CD4-positive, alpha-beta T cell treated with Interleukin-15 for 1 hour (primary cell): ENCODE data around the gene CARD14.
"Not testable (repeated sequence)": the region's sequence is repeated elsewhere in the genome, so short reads cannot be mapped to it uniquely, and the experiment has no call there.

Experiments used
- DNase-seq: peaks from one replicate; pipeline ENCODE4 v3.0.0-alpha.2; 2020

CARD14 gene

DNA sequence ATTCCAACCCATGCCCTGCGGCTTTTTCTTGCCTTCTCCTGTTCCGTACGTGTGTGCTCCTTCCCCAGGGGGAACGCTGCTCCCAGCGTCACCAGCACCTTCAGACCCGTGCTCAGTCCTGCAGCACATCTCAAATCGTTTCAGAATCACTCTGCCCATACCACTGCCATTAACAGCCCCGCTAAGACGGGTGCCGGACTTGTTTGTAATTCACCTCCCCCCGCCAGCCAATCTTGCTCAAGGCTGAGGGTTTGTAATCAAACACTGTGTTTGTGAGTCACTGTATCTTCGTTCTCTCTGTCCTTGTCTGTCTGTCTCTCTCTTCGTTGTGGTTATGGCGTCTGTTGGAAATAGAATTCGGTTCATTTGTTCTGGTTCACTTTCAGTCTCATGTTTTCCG, 17.3 kb downstream of the CARD14 start:
- no peak for DNase-seq

DNA sequence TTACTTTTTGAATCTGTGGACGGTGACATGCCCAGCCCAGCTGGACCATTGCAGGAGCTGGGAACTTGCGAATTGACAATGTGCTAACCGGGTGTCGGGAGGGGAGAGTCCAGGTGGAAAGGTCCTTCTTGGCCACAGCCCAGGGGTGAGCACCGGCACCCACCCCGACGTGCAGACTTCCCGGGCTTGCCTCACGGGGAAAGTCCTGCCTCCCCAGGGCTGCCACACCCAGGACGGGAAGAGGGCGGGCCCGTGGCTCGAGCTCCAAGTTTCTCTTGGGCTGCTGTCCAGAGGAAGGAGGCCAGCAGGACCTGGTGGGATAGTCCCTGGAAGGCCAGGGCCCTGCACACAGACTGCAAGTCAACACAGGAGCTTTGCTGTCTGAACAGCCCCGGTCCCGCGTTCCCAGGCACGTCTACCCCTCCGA, 17.7 kb downstream of the CARD14 start:
- no peak for DNase-seq

DNA sequence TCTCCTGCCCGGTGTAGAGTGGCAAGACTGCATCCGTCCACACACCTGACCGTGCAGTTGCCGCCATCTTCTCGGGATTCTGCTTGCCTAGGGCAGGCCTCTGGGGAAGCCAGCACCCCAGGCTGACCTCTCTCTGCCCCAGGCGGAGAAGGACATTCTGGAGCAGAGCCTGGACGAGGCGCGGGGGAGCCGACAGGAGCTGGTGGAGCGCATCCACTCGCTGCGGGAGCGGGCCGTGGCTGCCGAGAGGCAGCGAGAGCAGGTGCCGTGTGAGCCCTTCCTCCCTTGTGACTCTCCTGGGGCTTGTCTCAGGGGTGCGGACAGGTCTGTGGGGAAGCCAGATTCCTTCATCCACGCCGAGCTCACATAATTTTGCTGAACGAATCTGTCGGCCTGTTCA, 19.8 kb downstream of the CARD14 start:
- no peak for DNase-seq

DNA sequence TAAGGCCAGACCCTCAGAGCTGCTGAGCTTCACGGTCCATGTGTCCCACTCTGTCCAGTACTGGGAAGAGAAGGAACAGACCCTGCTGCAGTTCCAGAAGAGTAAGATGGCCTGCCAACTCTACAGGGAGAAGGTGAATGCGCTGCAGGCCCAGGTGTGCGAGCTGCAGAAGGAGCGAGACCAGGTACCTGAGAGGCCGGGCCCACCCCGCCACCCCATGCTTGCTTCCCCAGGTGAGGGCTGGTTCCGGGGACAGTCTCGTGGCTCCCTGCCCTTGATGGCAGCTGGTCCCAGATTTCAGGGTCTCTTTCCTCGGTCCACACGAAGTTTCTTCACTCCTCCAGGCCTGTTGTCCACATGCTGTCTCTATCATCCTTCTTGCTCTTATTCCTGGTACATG, 20.9 kb downstream of the CARD14 start:
- DNase-seq, result no peak

DNA sequence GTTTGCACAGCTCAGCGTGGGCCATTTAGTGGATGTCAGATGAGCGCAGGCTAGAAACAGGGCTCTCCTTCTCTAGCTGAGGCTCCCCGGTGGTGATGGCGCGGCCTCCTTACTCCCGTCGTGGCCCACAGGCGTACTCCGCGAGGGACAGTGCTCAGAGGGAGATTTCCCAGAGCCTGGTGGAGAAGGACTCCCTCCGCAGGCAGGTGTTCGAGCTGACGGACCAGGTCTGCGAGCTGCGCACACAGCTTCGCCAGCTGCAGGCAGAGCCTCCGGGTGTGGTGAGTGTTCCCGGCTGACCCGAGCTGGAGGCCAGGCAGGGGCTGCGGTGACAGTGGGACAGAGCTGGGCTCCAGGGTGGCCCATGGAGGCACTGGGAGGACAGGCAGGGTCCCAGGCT, 21.4 kb downstream of the CARD14 start:
- no peak for DNase-seq

DNA sequence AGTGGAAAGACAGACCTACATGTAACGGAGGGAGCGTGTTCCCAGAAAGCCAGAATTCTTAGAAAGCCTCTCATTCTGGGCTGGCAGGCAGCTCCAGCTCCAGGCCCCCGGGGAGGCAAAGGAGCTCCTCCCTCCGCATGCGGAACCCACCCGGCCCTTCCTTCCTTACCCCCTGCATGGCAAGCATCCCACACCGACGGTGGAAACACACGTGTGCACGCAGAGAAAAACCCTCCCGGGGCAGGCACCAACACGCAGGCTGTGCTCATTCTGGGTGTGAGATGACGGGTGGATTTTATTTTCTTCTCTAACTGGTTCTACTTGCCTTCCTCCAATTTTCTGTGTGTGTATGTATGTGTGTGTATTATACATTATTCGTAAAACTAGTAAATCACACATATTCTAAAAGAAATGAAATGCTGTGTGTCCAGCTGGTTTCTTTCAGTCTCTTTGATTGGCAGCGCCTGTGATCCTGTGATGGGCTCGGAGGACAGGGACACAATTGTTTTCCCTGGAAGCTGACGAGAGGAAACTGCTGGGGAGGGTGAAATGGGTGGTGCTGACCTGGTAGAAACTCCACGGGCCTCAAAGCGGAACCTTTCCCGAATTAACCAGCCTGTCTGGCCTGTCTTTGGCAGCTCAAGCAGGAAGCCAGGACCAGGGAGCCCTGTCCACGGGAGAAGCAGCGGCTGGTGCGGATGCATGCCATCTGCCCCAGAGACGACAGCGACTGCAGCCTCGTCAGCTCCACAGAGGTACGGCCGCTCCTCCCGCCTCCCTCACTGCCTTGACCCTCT, 22.2 kb downstream of the CARD14 start:
- no peak for DNase-seq

DNA sequence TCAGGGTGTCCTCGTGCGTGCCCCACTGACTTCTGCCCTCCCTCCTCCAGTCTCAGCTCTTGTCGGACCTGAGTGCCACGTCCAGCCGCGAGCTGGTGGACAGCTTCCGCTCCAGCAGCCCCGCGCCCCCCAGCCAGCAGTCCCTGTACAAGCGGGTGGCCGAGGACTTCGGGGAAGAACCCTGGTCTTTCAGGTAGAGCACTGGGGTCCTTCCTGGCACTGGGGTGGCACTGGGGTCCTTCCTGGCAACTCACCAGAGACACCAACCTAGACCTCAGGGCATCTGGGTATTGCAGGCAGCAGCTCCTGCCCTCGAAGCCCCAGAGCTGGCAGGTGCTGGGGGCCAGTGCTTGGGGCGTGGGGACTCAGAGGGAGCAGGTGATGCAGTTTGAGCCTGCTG, 25.3 kb downstream of the CARD14 start:
- DNase-seq, result no peak

DNA sequence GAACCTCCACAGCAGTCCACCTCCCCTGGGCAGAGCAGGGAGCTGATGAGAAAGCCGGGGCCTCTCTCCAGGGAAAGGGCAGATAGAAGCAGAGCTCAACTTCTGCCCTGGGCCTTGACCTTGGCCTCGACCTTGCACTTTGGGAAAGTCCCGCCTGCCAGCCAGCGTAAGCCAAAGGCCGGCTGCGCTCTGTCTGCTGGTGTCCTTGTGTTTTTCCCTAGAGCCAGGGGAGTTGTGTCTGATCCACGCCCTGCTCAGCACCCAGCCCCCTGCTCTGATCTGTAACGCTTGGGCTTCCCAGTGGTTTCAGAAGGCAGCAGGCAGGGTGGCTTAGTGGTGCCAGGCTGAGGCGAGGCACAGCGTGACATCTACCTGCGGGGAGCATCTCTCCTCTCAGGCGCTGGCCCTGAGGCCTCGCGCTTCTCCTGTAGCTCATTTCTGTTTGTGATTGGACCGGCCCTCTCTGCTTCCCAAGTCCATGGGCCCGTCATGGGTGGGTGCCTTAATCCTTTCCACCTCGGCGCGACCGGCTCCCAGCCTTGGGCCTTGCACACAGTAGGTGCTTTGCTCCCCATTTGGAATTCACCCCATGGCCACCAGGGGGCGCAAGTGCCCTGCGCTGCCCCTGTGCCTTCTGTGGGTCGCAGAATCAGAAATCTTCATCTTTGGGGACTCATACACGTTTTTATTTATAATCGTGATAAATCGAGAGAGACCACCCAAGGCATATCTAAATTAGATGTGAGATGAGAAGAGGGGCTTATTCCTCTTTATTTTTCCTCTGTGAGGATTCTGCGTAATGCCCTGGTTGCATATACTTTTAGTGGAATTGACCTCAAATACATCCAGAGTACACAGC, 26.1 kb downstream of the CARD14 start:
- DNase-seq, result peak; percentile 38

DNA sequence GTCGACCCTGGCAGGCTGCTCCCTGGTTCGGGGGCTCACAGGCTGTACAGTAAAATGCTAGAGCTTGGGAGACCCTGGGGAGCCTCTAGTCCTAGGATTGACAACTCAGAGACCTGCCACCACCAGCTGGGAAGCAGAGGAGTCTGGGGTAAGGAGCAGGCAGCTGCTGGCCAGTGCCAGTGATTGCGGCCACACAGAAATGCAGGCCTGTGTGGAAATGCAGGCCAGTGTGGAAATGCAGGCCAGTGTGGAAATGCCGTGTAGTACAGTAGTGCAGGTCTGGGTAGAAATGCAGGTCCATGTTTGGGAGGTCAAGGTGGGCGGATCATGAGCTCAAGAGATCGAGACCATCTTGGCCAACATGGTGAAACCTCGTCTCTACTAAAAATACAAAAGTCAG, 26.8 kb downstream of the CARD14 start:
- no peak for DNase-seq

DNA sequence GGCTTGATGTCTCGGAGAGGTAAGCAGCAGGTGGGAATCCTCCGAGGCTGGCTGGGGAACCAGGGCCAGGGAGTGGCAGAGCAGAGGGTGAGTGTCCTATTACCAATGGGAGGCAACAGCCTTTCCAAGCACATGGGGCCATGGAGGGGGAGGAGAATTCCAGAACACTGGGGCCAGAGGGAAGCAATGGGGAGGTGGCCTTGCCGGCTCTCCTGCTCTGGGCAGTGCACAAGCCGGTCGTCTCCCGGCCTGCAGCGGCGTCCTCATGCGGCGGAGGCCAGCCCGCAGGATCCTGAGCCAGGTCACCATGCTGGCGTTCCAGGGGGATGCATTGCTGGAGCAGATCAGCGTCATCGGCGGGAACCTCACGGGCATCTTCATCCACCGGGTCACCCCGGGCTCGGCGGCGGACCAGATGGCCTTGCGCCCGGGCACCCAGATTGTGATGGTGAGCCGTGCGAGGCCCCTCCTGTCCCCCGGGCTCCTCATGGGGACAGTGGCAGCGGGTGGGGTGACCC, 28.4 kb downstream of the CARD14 start:
- DNase-seq, result no peak

DNA sequence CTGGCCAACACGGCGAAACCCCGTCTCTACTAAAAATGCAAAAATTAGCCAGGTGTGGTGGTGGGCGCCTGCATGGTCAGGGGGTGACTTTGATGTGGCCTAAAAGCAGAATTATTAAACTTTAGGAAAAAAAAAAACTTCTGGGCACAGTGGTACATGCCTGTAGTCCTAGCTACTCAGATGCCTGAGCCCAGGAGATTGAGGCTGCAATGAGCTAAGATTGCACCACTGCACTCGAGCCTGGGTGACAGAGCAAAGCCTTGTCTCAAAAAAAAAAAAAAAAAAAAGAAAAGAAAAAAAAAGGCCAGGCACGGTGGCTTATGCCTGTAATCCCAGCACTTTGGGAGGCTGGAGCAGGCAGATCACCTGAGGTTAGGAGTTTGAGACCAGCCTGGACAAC, 29.5 kb downstream of the CARD14 start:
- not testable (repeated sequence) for DNase-seq

DNA sequence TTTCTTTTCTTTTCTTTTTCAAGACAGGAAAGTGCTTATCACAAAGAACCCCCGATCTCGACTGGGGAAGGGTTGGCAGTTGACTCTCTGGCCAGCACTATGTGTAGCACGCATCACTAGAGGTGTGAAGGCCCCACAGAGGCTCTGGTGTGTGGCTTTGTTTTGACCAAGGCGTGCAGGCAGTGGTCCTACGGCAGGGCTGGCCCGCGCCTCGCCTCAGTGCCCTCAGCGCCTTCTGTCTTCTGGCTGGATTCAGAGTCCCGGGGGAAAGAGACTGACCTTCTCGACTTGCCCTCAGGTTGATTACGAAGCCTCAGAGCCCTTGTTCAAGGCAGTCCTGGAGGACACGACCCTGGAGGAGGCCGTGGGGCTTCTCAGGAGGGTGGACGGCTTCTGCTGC, 31.6 kb downstream of the CARD14 start:
- DNase-seq, result no peak

DNA sequence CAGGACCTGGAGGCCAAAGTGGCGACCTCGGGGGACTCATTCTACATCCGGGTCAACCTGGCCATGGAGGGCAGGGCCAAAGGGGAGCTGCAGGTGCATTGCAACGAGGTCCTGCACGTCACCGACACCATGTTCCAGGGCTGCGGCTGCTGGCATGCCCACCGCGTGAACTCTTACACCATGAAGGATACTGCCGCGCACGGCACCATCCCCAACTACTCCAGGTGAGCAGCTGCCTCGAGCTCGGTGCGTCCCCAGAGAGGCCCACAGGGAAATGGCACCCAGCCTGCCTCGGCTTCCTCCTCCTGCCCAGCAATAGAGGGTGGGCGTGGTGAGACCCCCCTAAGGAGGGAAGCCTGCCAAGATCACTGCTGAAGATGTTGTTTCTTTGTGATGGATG, 32.4 kb downstream of the CARD14 start:
- no peak for DNase-seq

DNA sequence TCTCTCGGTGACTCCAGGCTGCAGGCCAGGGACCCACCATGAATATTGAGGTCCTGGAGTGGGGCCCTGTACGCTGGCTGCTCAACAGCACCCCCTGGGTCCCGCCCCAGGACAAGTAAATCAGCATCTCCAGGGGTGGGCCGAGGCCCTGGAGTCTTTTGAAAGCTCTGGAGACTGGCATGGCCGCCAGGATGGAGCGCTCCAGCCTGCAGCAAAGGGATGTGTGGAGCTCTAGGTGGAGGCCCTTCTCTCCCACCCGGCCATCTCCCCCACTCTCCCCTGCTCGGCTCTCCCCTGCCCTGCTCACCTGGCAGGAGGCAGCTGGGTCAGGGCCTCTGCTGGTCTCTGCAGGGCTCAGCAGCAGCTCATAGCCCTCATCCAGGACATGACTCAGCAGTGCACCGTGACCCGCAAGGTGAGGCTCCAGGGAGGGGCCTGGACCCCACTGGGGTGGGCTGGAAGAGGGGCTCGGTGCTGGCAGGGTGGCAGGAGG, 33.7 kb downstream of the CARD14 start:
- DNase-seq, result no peak

DNA sequence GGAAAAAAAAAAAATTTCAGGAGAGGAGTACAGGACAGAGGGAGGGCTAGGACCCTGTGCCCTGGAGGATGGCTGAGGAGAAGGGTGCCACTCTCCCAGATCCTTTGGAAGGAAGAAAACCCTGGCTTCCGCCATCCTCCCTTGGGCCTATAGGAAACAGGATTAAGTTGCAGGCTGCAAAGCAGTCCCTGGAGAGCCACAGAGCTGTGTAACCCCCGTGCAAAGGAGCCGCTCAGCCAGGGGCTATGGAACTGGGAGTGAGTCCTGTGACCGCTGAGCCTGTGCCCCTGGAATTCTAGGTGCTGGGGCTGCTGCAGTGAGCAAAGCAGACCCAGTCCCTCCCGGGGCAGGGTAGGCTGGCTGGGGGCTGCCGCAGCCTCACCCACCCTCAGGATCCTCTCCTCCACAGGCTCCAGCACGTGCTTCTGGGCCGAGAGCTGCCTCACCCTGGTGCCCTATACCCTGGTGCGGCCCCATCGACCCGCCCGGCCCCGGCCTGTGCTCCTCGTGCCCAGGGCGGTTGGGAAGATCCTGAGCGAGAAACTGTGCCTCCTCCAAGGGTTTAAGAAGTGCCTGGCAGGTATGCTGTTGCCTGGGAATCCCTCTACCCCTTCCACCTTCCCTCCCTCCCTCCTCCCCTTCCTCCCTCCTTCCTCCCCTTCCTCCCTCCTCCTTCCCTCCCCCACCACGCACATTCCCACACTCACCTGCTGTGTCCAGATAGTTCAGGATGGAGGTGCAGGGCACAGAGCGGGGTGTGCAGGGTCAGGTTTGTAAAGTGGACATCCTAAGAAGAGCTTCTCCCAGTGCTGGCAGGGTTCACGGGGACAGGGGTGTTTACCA, 35.0 kb downstream of the CARD14 start:
- DNase-seq, result no peak

DNA sequence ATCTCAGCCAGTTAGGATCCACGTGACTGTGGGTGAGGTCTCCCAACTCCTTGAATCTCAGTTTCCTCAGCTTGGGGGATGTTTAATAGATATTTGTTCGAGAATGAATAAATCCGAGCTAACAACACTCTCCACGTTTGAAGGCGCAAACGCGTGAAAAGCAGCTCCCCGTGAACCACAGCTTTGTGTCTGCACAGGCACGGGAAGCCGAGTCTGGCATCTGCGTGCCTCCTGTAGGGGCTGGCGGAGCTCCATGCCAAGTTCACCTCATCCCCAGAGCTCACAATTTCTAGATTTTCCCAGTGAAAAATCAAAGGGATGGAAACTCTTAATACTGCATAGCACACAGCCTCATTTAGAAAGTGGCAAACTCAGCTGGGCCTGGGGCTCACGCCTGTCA, 36.0 kb downstream of the CARD14 start:
- no peak for DNase-seq

DNA sequence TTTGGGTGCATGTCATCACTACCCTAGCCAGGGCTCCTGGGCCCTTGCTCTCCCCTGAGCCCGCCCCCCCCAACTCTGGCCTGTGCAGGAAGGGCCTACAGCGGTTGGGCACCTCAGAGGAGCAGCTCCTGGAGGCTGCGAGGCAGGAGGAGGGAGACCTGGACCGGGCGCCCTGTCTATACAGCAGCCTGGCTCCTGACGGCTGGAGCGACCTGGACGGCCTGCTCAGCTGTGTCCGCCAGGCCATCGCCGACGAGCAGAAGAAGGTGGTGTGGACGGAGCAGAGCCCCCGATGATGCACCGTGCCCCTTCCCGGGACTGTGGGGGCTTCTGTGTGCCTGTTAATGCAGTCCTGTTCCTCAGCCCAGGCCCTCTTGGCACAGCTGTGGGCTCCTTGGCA, 38.2 kb downstream of the CARD14 start:
- DNase-seq, result no peak

DNA sequence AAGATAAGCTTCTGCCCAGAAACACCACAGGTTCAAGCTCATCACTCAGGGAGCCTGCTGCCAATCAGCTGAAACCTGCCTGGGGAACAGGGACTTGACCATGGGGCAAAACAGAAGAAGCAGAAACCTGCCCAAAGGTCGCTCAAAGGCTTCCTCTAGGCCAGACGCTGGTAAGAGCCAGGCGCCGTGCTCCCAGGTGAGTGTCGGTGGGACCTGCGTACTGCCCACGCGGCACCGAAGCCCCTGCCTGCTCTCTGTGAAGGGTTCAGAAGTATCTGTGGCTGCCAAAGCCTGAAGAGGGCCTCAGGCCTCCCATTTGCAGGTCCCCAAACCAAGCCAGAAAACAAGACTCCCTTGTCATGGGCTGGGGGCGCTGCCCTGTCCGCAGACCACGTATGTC, 39.9 kb downstream of the CARD14 start:
- no peak for DNase-seq

DNA sequence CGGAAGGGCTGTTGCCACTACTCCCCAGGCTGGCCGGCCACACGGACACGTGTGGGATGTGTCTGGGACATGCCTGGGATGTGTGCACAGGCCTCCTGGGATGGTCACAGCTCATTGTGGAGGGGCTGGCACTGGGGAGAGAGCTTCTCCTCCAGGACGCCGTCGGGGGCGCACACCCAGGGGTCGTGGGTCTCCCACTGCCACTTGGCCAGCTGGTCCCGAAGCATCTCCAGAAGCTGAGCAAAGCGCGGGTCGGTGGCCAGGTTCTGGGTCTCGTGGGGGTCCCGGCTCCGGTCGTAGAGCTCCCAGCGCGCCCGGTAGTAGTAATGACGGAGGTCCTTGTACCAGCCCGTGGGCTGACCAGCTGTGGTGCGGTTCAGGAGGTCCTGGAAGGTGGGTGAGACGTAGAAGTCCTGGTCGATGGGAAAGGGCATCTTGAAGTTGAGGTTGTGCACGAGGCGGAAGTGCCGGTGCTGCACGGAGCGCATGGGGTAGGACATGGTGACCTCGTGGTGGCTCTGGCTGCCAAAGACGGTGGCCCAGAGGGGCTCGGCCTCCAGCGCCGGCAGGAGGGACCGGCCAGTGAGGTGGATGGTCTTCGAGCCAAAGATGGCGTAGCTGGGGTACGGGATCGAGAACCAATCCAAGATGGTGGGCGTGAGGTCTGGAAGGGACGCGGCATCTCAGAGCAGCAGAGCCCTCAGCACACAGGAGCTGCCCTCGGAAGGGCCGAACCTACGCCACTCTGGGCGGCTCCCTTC, 40.7 kb downstream of the CARD14 start:
- DNase-seq, result no peak

DNA sequence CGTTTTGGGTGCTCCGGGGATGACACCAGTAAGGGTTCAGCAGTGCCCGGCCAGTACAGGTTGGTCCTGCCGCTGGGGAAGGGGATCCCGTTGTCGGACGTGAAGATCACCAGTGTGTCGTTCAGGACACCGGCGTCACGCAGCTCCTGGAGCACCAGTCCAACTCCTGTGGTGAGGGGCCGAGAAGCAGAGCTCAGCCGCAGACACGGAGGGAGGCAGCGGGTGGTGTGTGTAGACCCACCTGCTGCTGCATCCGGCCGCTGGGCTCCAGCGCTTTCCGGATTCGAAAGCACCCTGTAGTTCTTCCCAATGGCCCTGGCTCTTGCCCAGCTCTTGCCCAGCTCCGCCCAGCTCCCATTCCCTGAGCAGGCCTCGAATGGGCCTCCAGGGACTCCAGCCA, 42.3 kb downstream of the CARD14 start:
- DNase-seq, result no peak

DNA sequence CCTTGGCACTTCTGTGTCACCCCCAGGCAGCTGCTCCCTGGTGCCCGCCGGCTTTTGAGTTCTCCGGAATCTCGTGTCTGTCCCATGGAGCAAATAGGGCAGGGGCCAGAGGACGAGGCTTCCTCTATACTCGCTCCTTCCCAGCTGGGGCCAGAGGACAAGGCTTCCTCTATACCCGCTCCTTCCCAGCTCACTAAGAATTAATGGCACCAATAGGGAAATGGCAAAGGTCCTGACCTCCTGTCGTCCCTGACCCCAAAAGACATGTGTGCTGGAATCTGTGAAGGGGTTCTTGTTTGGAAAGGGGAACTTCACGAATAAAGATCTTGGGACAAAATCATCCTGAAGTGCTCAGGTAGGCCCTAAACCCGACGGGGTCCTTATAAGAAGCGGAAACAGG, 42.7 kb downstream of the CARD14 start:
- no peak for DNase-seq

DNA sequence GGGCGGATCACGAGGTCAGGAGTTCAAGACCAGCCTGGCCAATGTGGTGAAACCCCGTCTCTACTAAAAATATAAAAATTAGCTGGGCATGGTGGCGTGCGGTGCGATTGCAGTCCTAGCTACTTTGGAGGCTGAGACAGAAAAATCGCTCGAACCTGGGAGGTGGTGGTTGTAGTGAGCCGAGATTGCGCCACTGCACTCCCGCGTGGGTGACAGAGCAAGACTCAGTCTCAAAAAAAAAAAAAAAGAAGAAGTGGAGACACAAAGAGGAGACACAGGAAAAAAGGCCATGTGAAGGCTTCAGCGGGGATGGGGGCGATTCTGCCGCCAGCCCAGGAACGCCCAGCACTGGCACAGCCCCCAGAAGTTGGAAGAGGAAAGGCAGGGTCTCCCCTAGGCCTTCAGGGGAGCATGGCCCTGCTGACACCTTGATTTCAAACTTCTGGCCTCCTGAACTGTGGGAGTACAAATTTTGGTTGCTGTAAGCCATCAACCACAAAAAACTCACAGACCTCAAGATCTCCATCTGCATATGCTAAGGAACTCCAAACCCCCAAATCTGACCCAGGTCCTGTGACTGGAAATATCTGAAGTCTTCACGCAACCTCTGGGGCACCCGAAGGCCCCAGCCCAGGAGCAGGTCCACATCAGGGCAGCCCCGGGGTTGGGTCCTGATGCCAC, 43.3 kb downstream of the CARD14 start:
- DNase-seq, result peak; percentile 59
